OCI-LY7 (cell line): ENCODE data around the gene CLEC3A. TPM values are rescaled to one million over a fixed set of nuclear protein-coding genes. Genes with fewer than 3 reads are reported as not detected.

Experiments used
- BruUV-seq: library from RNA; stranded (reverse); fragments of 400-500 nt; replicated peaks from 2 replicates; lab custom pipeline; 2021; lab: Mats Ljungman, UMichigan
- CTCF ChIA-PET: fragments of 300-600 bp; sonication (Branson Sonifier 250); formaldehyde crosslinking; loops from one replicate; lab custom pipeline; 2022; ENCODE audit warnings: antibody characterized with exemption; ENCODE audit not compliant: unreplicated experiment; lab: Charles Lee
- POLR2A ChIA-PET: fragments of 300-600 bp; sonication (Branson Sonifier 250); formaldehyde crosslinking; loops from one replicate; lab custom pipeline; 2022; ENCODE audit warnings: antibody characterized with exemption; lab: Charles Lee
- DNase-seq: peaks from one replicate; pipeline ENCODE4 v3.0.0-alpha.2; 2015; ENCODE audit warnings: low spot score
- H2AFZ ChIP-seq: fragments of 200-600 bp; sonication (generic), shearing (Covaris generic); 2 replicates; pipeline ENCODE4 v1.6.1; 2014; ENCODE audit warnings: mild to moderate bottlenecking, antibody characterized with exemption, low read length, moderate library complexity
- H3K27ac ChIP-seq: fragments of 200-600 bp; sonication (generic); 2 replicates; pipeline ENCODE4 v1.5.1; 2014; ENCODE audit warnings: mixed run types, low read depth, mild to moderate bottlenecking, moderate library complexity, low read length, inconsistent platforms; ENCODE audit not compliant: poor library complexity, severe bottlenecking
- H3K36me3 ChIP-seq: fragments of 200-600 bp; sonication (generic); 2 replicates; pipeline ENCODE4 v1.6.1; 2014; ENCODE audit warnings: mild to moderate bottlenecking, antibody characterized with exemption, low read length, moderate library complexity, mixed read lengths; ENCODE audit not compliant: insufficient read depth
- H3K4me1 ChIP-seq: fragments of 200-600 bp; sonication (generic); 2 replicates; pipeline ENCODE4 v1.5.1; 2014; ENCODE audit warnings: mild to moderate bottlenecking, low read length; ENCODE audit not compliant: insufficient read depth, poor library complexity, severe bottlenecking
- H3K4me2 ChIP-seq: fragments of 200-600 bp; sonication (generic); 2 replicates; pipeline ENCODE4 v1.6.1; 2014; ENCODE audit warnings: mild to moderate bottlenecking, low read length
- H3K4me3 ChIP-seq: fragments of 200-600 bp; sonication (generic); 2 replicates; pipeline ENCODE4 v1.5.1; 2014; ENCODE audit warnings: mild to moderate bottlenecking, low read depth, low read length; ENCODE audit not compliant: poor library complexity, severe bottlenecking
- H3K79me2 ChIP-seq: fragments of 200-600 bp; sonication (generic); 2 replicates; pipeline ENCODE4 v1.6.1; 2016; ENCODE audit warnings: low read depth, mild to moderate bottlenecking, low read length, moderate library complexity, mixed read lengths; ENCODE audit not compliant: insufficient read depth
- H3K9me2 ChIP-seq: fragments of 200-600 bp; sonication (generic); 2 replicates; pipeline ENCODE4 v1.6.1; 2016; ENCODE audit warnings: mild to moderate bottlenecking, low read length, mixed read lengths; ENCODE audit not compliant: insufficient read depth
- H3K9me3 ChIP-seq: fragments of 200-600 bp; sonication (generic); 2 replicates; pipeline ENCODE4 v1.6.1; 2014; ENCODE audit warnings: mild to moderate bottlenecking, mixed run types, low read length, mixed read lengths
- H4K20me1 ChIP-seq: fragments of 200-600 bp; sonication (generic); 2 replicates; pipeline ENCODE4 v1.6.1; 2014; ENCODE audit warnings: mild to moderate bottlenecking, antibody characterized with exemption, low read length, moderate library complexity, mixed read lengths; ENCODE audit not compliant: insufficient read depth
- EZH2phosphoT487 ChIP-seq: fragments of 200-600 bp; sonication (generic); IDR thresholded peaks from 2 replicates; pipeline ENCODE4 v1.6.1; 2018; ENCODE audit warnings: low read depth, borderline replicate concordance, mild to moderate bottlenecking, mixed run types, antibody characterized with exemption, low read length, moderate library complexity, mixed read lengths
- intact Hi-C: fragments of 100-400 bp; cut with micrococcal nuclease; formaldehyde crosslinking; loops from one replicate; pipeline ENCODE4 v1.10.0; 2022; ENCODE audit not compliant: unreplicated experiment
- total RNA-seq, 2 experiments: library from RNA; depleted of rRNA in 1 of 2; stranded (reverse); fragments of >200 nt in 1 of 2; shearing (Covaris generic) in 1 of 2; gene quantifications; 2 replicates each; pipeline ENCODE4 v1.2.3, GENCODE V29; 2014 to 2022
- TF ChIP-seq, protein P1 (sequence below): fragments of 200-600 bp; sonication (generic); conservative IDR thresholded peaks from 2 replicates; pipeline ENCODE4 v1.5.1; 2014; ENCODE audit warnings: mild to moderate bottlenecking, antibody characterized with exemption, low read length, moderate library complexity, mixed read lengths

The CLEC3A gene
- total RNA-seq, 2 experiments from 2014 or later, result not detected

DNA sequence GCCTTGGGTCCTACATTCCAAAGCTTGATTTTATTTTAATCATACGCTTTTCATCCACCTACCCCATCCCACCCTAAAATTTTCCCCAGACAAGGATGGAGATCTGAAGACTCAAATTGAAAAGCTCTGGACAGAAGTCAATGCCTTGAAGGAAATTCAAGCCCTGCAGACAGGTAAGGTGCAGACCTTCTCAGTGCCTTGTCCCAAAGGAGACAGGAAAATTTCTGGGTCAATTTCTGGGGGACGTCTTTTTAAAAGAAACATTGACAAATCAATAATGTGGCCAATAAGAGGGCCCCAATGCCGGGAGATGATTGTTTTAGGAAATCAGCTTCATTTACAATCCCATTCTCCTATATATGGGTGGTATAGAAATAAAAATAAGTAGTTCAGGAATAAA, 5.7 kb downstream of the CLEC3A start:
- ChIA-PET POLR2A (no interaction called here), CTCF (no interaction called here)
- H3K79me2 ChIP-seq, result no peaks in the 10 kb centered on the region

DNA sequence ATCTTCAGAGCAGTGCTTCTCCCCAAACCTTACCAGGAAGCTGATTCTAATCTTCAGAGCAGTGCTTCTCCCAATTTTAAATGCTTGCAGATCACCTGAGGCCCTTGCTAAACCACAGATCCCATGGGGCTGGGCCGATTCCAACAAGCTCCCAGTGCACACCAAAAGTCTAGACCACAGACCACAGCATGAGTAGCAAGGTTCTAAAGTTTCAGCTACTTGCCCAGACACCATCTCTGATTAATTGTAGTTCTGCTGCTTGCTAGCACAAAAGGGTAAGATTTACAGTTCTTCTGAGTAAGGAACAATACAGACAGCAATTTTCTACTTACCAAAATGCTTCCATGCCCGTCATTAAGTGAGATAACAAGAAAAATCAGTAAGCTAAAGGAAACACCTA, 12.2 kb downstream of the CLEC3A start:
- ChIA-PET POLR2A (interaction anchor here (1.7 kb wide), 1 partner anchor 8 kb away, joined by 4 read pairs; no protein-coding TSS in a partner anchor), CTCF (interaction anchor here (0.6 kb wide), 1 partner anchor 724 kb away, joined by 3 read pairs; no protein-coding TSS in a partner anchor)
- Histone ChIP-seq H3K36me3 (no peaks in the 10 kb centered on the region), H3K27ac (no peak overlapping the region), H3K9me2 (no peaks in the 10 kb centered on the region), H3K4me3 (no peak overlapping the region), H3K4me2 (no peak overlapping the region), H4K20me1 (no peaks in the 10 kb centered on the region), H3K9me3 (no peaks in the 10 kb centered on the region), H3K79me2 (no peaks in the 10 kb centered on the region), H2AFZ (no peak overlapping the region), H3K4me1 (no peaks in the 10 kb centered on the region)
- DNase-seq, result no peak
- BruUV-seq, result no TSS peak
- TF ChIP-seq, protein P1, sequence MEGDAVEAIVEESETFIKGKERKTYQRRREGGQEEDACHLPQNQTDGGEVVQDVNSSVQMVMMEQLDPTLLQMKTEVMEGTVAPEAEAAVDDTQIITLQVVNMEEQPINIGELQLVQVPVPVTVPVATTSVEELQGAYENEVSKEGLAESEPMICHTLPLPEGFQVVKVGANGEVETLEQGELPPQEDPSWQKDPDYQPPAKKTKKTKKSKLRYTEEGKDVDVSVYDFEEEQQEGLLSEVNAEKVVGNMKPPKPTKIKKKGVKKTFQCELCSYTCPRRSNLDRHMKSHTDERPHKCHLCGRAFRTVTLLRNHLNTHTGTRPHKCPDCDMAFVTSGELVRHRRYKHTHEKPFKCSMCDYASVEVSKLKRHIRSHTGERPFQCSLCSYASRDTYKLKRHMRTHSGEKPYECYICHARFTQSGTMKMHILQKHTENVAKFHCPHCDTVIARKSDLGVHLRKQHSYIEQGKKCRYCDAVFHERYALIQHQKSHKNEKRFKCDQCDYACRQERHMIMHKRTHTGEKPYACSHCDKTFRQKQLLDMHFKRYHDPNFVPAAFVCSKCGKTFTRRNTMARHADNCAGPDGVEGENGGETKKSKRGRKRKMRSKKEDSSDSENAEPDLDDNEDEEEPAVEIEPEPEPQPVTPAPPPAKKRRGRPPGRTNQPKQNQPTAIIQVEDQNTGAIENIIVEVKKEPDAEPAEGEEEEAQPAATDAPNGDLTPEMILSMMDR, result no peak
- no peak for TF ChIP-seq EZH2phosphoT487
- intact Hi-C loops, result no loop called here

More for the DNA sequence above, 5.7 kb downstream of the CLEC3A start:
- Histone ChIP-seq H3K9me2 (no peaks in the 10 kb centered on the region), H2AFZ (no peak overlapping the region), H3K4me2 (no peak overlapping the region), H3K27ac (no peak overlapping the region), H3K4me1 (no peaks in the 10 kb centered on the region), H3K9me3 (no peaks in the 10 kb centered on the region), H3K4me3 (no peak overlapping the region), H3K36me3 (no peaks in the 10 kb centered on the region), H4K20me1 (no peaks in the 10 kb centered on the region)
- BruUV-seq, result no TSS peak
- TF ChIP-seq, protein P1, result no peak
- TF ChIP-seq EZH2phosphoT487, result no peak
- no peak for DNase-seq
- intact Hi-C loops, result no loop called here

DNA sequence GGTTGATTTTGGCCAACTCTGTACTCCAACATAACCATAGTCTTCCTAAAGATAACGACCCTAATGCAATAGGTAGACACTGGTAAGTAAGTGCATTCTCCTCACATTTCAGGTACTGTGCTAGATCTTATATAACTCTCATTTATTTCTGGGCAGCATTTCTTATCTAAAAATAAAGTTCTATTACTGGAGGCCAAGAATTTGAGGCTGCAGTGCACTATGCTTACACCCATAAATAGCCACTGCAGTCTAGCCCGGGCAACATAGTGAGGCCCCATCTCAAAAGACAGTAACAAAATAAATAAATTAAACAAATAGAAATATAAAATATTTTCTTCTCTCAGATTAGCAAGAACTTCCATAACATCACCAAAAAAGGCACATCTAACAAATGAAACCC, 12.7 kb downstream of the CLEC3A start:
- Histone ChIP-seq H2AFZ (no peak overlapping the region), H3K4me2 (no peak overlapping the region), H4K20me1 (no peaks in the 10 kb centered on the region), H3K9me2 (no peaks in the 10 kb centered on the region), H3K9me3 (no peaks in the 10 kb centered on the region), H3K36me3 (no peaks in the 10 kb centered on the region), H3K27ac (no peak overlapping the region), H3K4me1 (no peaks in the 10 kb centered on the region), H3K79me2 (no peaks in the 10 kb centered on the region), H3K4me3 (no peak overlapping the region)
- CTCF ChIA-PET, result interaction anchor here (0.6 kb wide), 1 partner anchor 724 kb away, joined by 3 read pairs; no protein-coding TSS in a partner anchor
- TF ChIP-seq EZH2phosphoT487, result no peak
- TF ChIP-seq, protein P1, result no peak
- POLR2A ChIA-PET, result interaction anchor here (0.7 to 1.7 kb wide), 2 partner anchors 8 to 754 kb away, joined by 3 to 4 read pairs; no protein-coding TSS in a partner anchor
- intact Hi-C loops, result no loop called here
- no peak for DNase-seq
- BruUV-seq, result no TSS peak
